Liver (tissue), 10 donors: ENCODE results near the gene ZDHHC18. TPM values are rescaled to one million over a fixed set of nuclear protein-coding genes. Genes with fewer than 3 reads are reported as not detected.

Experiments used
- DNase-seq: peaks from one replicate; pipeline ENCODE4 v3.0.0-alpha.2; 2017; ENCODE audit warnings: low spot score
- H3K27ac ChIP-seq, 2 donors: one replicate each; pipeline ENCODE4 v1.7.0; 2013; ENCODE audit warnings: inconsistent platforms in 2 of 2, low read length in 2 of 2, control low read depth in 1 of 2, low read depth in 1 of 2, mild to moderate bottlenecking in 1 of 2
- H3K27me3 ChIP-seq, 4 donors: one replicate each; pipeline versions ENCODE4 v1.6.1 to v1.7.0; 2013; ENCODE audit warnings: low read length in 3 of 4, inconsistent platforms in 1 of 4, mild to moderate bottlenecking in 1 of 4, moderate library complexity in 1 of 4; ENCODE audit not compliant: control insufficient read depth in 4 of 4, insufficient read depth in 4 of 4
- H3K36me3 ChIP-seq, 4 donors: one replicate each; pipeline versions ENCODE4 v1.6.1 to v1.7.0; 2013; ENCODE audit warnings: low read length in 3 of 4, mild to moderate bottlenecking in 3 of 4, low read depth in 1 of 4, moderate library complexity in 1 of 4; ENCODE audit not compliant: control insufficient read depth in 4 of 4, insufficient read depth in 3 of 4
- H3K4me1 ChIP-seq, 4 donors: one replicate each; pipeline versions ENCODE4 v1.6.1 to v1.7.0; 2013; ENCODE audit warnings: low read length in 3 of 4, mild to moderate bottlenecking in 3 of 4, moderate library complexity in 1 of 4; ENCODE audit not compliant: control insufficient read depth in 4 of 4, insufficient read depth in 4 of 4
- H3K4me3 ChIP-seq, 3 donors: one replicate each; pipeline versions ENCODE4 v1.6.1 to v1.7.0; 2013; ENCODE audit warnings: low read length in 3 of 3, control low read depth in 1 of 3, low read depth in 1 of 3, mild to moderate bottlenecking in 1 of 3
- H3K9ac ChIP-seq, 2 donors: one replicate each; pipeline ENCODE4 v1.7.0; 2013; ENCODE audit warnings: low read length in 2 of 2, mild to moderate bottlenecking in 2 of 2, moderate library complexity in 2 of 2, control low read depth in 1 of 2, low read depth in 1 of 2
- H3K9me3 ChIP-seq, 4 donors: one replicate each; pipeline versions ENCODE4 v1.6.1 to v1.7.0; 2013; ENCODE audit warnings: low read length in 3 of 4; ENCODE audit not compliant: control insufficient read depth in 4 of 4
- ATF3 ChIP-seq: IDR thresholded peaks from 2 replicates; pipeline ENCODE4 v1.6.1; 2016; ENCODE audit warnings: antibody characterized with exemption
- FOXA1 ChIP-seq: IDR thresholded peaks from 2 replicates; pipeline ENCODE4 v1.6.1; 2016; ENCODE audit warnings: antibody characterized with exemption
- FOXA2 ChIP-seq: IDR thresholded peaks from 2 replicates; pipeline ENCODE4 v1.6.1; 2016; ENCODE audit warnings: antibody characterized with exemption
- HNF4A ChIP-seq, 2 donors: conservative IDR thresholded peaks; 2 replicates each; pipeline ENCODE4 v1.6.1; 2016; ENCODE audit warnings: antibody characterized with exemption in 2 of 2, mild to moderate bottlenecking in 2 of 2
- MAX ChIP-seq: IDR thresholded peaks from 2 replicates; pipeline ENCODE4 v1.6.1; 2016; ENCODE audit warnings: antibody characterized with exemption
- RAD21 ChIP-seq, 2 donors: IDR thresholded peaks; 2 replicates each; pipeline ENCODE4 v1.6.1; 2016; ENCODE audit warnings: antibody characterized with exemption in 2 of 2, mild to moderate bottlenecking in 2 of 2
- WGBS: extraction: QIAGEN DNeasy Blood & Tissue Kit; methylation state at CpG from one replicate; pipeline ENCODE4 v1.1.7; 2013; 5-methylcytosine and 5-hydroxymethylcytosine counted together
- polyA plus RNA-seq, 2 donors: library from polyadenylated mRNA; stranded (reverse) in 1 of 2; unstranded in 1 of 2; fragments of 200-250 nt in 1 of 2; fragments of >200 nt in 1 of 2; fragmentation: Nextera tagmentation in 1 of 2; extraction: Ambion mirVana in 1 of 2; gene quantifications; one replicate each; pipeline versions ENCODE4 v1.2.1 to v1.2.3, GENCODE V29; 2013 to 2015
- small RNA-seq: library from RNA; depleted of rRNA; stranded (forward); fragments of <200 nt; gene quantifications from one replicate; pipeline ENCODE3, GENCODE V24; 2014
- total RNA-seq, 2 donors: library from RNA; depleted of rRNA; stranded (reverse); fragments of >200 nt; gene quantifications; one replicate each; pipeline ENCODE4 v1.2.3, GENCODE V29; 2014
- donor health status: healthy.
- donor health status: healthy.
- donor health status: healthy.
- donor health status: healthy.
- donor health status: healthy.

Gene ZDHHC18
- total and polyA plus RNA-seq, 4 donors = 2.6 to 9.2 (median 7.9) TPM

- H3K27ac ChIP-seq = peak overlapping the region; percentile 51 to 84
- WGBS = 69% methylated on average over 18 of the region's 18 CpGs
- DNase-seq = no peak
These were observed 74.5 kb downstream of the ZDHHC18 start for GRCh38 chr1:26900815-26901511.

More at GRCh38 chr1:26900815-26901511, 74.5 kb downstream of the ZDHHC18 start:
- Histone ChIP-seq H3K4me1 (peaks cover 5 to 24% (median 17%) of the 10 kb centered on the region in 4 donors), H3K27me3 (no peaks in the 10 kb centered on the region), H3K9ac (peak overlapping the region; percentile 87 to 93), H3K4me3 (peak overlapping the region; percentile 64 to 99 (median 65)), H3K36me3 (peaks cover 0 to 11% (median 5%) of the 10 kb centered on the region in 4 donors), H3K9me3 (no peaks in the 10 kb centered on the region)
- TF ChIP-seq ATF3 (no peak), HNF4A (conservative IDR thresholded peaks at IDR 0.05) (no peak), MAX (no peak), FOXA2 (no peak), RAD21 (IDR thresholded peaks at IDR 0.05) (no peak), FOXA1 (no peak)

Small RNAs within 50 kb of the gene (small RNA-seq; reads per million reads assigned to genes)
- gene RN7SL165P = not detected

Other genes starting within 250 kb of the ZDHHC18 start
- gene ARID1A, start 130.7 kb upstream of the ZDHHC18 start, total RNA-seq = 10 to 100 TPM; 25.6 to 31.9 TPM
- 10 to 100 TPM; 12.2 to 14.8 TPM for gene ARID1A, start 130.7 kb upstream of the ZDHHC18 start, polyA plus RNA-seq
- 10 to 100 TPM; 15.3 to 24.3 TPM for gene PIGV, start 38.7 kb upstream of the ZDHHC18 start, total RNA-seq
- 10 to 100 TPM; 13.9 to 14.2 TPM for gene PIGV, start 38.7 kb upstream of the ZDHHC18 start, polyA plus RNA-seq
- gene SFN, start 36.5 kb downstream of the ZDHHC18 start, total RNA-seq = under 1 TPM in 1 of 2 donors, not detected in 1; 0.17 TPM
- gene SFN, start 36.5 kb downstream of the ZDHHC18 start, polyA plus RNA-seq = under 1 TPM in 1 of 2 donors, not detected in 1; 0.69 TPM
- gene GPN2, start 63.6 kb downstream of the ZDHHC18 start, total RNA-seq = 10 to 100 TPM in 1 of 2 donors, 1 to 10 TPM in 1; 9.5 to 10.3 TPM
- gene GPN2, start 63.6 kb downstream of the ZDHHC18 start, polyA plus RNA-seq = 10 to 100 TPM; 10.5 to 12.7 TPM
- gene GPATCH3, start 73.8 kb downstream of the ZDHHC18 start, total RNA-seq = 1 to 10 TPM; 6.3 TPM
- 1 to 10 TPM; 5.8 to 6.2 TPM for gene GPATCH3, start 73.8 kb downstream of the ZDHHC18 start, polyA plus RNA-seq
- 10 to 100 TPM; 15.7 to 24.2 TPM for gene NR0B2, start 87.3 kb downstream of the ZDHHC18 start, total RNA-seq
- gene NR0B2, start 87.3 kb downstream of the ZDHHC18 start, polyA plus RNA-seq = 100 to 1,000 TPM in 1 of 2 donors, 10 to 100 TPM in 1; 56.9 to 166 TPM
- gene NUDC, start 95.1 kb downstream of the ZDHHC18 start, total RNA-seq = 10 to 100 TPM; 18.2 to 22.8 TPM
- gene NUDC, start 95.1 kb downstream of the ZDHHC18 start, polyA plus RNA-seq = 10 to 100 TPM; 49.7 to 50.7 TPM
- gene KDF1, start 133.8 kb downstream of the ZDHHC18 start, total RNA-seq = 1 to 10 TPM; 1.0 to 1.4 TPM
- gene KDF1, start 133.8 kb downstream of the ZDHHC18 start, polyA plus RNA-seq = 1 to 10 TPM; 2.2 to 4.6 TPM
- 10 to 100 TPM in 1 of 2 donors, 1 to 10 TPM in 1; 1.3 to 10.0 TPM for gene TRNP1, start 167.0 kb downstream of the ZDHHC18 start, total RNA-seq
- 1 to 10 TPM in 1 of 2 donors, under 1 TPM in 1; 0.97 to 3.5 TPM for gene TRNP1, start 167.0 kb downstream of the ZDHHC18 start, polyA plus RNA-seq
- gene TENT5B, start 186.2 kb downstream of the ZDHHC18 start, total RNA-seq = under 1 TPM; 0.23 to 0.59 TPM
- under 1 TPM; 0.25 to 0.47 TPM for gene TENT5B, start 186.2 kb downstream of the ZDHHC18 start, polyA plus RNA-seq